Mucosa of rectum (tissue), 2 donors: ENCODE measurements around the gene CAMTA1.

Experiments
- H3K27ac ChIP-seq, 2 donors: one replicate each; pipeline ENCODE4 v1.7.0; 2013; ENCODE audit warnings: inconsistent platforms in 2 of 2, low read depth in 2 of 2, low read length in 2 of 2
- H3K27me3 ChIP-seq, 2 donors: one replicate each; pipeline ENCODE4 v1.7.0; 2013; ENCODE audit warnings: low read length in 2 of 2; ENCODE audit not compliant: control insufficient read depth in 2 of 2, insufficient read depth in 2 of 2
- H3K36me3 ChIP-seq, 2 donors: one replicate each; pipeline ENCODE4 v1.7.0; 2013; ENCODE audit warnings: low read length in 2 of 2; ENCODE audit not compliant: control insufficient read depth in 2 of 2, insufficient read depth in 2 of 2
- H3K4me1 ChIP-seq, 2 donors: one replicate each; pipeline ENCODE4 v1.7.0; 2013; ENCODE audit warnings: low read length in 2 of 2, mild to moderate bottlenecking in 1 of 2; ENCODE audit not compliant: control insufficient read depth in 2 of 2, insufficient read depth in 2 of 2
- H3K4me3 ChIP-seq, 2 donors: one replicate each; pipeline ENCODE4 v1.7.0; 2013; ENCODE audit warnings: low read length in 2 of 2
- H3K9ac ChIP-seq, 2 donors: one replicate each; pipeline ENCODE4 v1.7.0; 2013; ENCODE audit warnings: low read length in 2 of 2, low read depth in 1 of 2, mild to moderate bottlenecking in 1 of 2
- H3K9me3 ChIP-seq, 2 donors: one replicate each; pipeline ENCODE4 v1.7.0; 2013; ENCODE audit warnings: low read length in 2 of 2; ENCODE audit not compliant: control insufficient read depth in 2 of 2
- donor health status: healthy.
- donor health status: Normal muscosa, but diverticular disease.

Gene CAMTA1

GRCh38 chr1:7611421-7612010, 826.3 kb downstream of the CAMTA1 start:
- Histone ChIP-seq H3K27ac (no peak overlapping the region), H3K9me3 (no peaks in the 10 kb centered on the region), H3K36me3 (no peaks in the 10 kb centered on the region), H3K4me3 (no peak overlapping the region), H3K27me3 (no peaks in the 10 kb centered on the region), H3K4me1 (no peaks in the 10 kb centered on the region), H3K9ac (no peak overlapping the region)

- H3K4me1 ChIP-seq, result no peaks in the 10 kb centered on the region
- H3K27me3 ChIP-seq, result no peaks in the 10 kb centered on the region
- no peak overlapping the region for H3K27ac ChIP-seq
- H3K36me3 ChIP-seq, result no peaks in the 10 kb centered on the region
- no peaks in the 10 kb centered on the region for H3K9me3 ChIP-seq
- no peak overlapping the region for H3K9ac ChIP-seq
- no peak overlapping the region for H3K4me3 ChIP-seq
These were observed 828.0 kb downstream of the CAMTA1 start for GRCh38 chr1:7613106-7613850.

- H3K27ac ChIP-seq, result no peak overlapping the region
- no peaks in the 10 kb centered on the region for H3K4me1 ChIP-seq
- no peaks in the 10 kb centered on the region for H3K9me3 ChIP-seq
- no peak overlapping the region for H3K9ac ChIP-seq
- no peaks in the 10 kb centered on the region for H3K27me3 ChIP-seq
- no peak overlapping the region for H3K4me3 ChIP-seq
- no peaks in the 10 kb centered on the region for H3K36me3 ChIP-seq
These were observed 828.6 kb downstream of the CAMTA1 start for GRCh38 chr1:7613851-7614205.

GRCh38 chr1:7614576-7615074, 829.4 kb downstream of the CAMTA1 start:
- H3K9me3 ChIP-seq, result no peaks in the 10 kb centered on the region
- H3K36me3 ChIP-seq, result no peaks in the 10 kb centered on the region
- no peak overlapping the region for H3K27ac ChIP-seq
- H3K4me3 ChIP-seq, result no peak overlapping the region
- H3K4me1 ChIP-seq, result no peaks in the 10 kb centered on the region
- H3K27me3 ChIP-seq, result no peaks in the 10 kb centered on the region
- no peak overlapping the region for H3K9ac ChIP-seq

- Histone ChIP-seq H3K9ac (no peak overlapping the region), H3K4me1 (no peaks in the 10 kb centered on the region), H3K9me3 (no peaks in the 10 kb centered on the region), H3K27ac (no peak overlapping the region), H3K36me3 (no peaks in the 10 kb centered on the region), H3K4me3 (no peak overlapping the region), H3K27me3 (no peaks in the 10 kb centered on the region)
These were observed 829.9 kb downstream of the CAMTA1 start for GRCh38 chr1:7615138-7615537.

GRCh38 chr1:7616076-7616832, 831.0 kb downstream of the CAMTA1 start:
- H3K27ac ChIP-seq, result no peak overlapping the region
- no peaks in the 10 kb centered on the region for H3K9me3 ChIP-seq
- H3K4me3 ChIP-seq, result no peak overlapping the region
- no peak overlapping the region for H3K9ac ChIP-seq
- peaks cover 0 to 2% of the 10 kb centered on the region in 2 donors for H3K27me3 ChIP-seq
- no peaks in the 10 kb centered on the region for H3K4me1 ChIP-seq
- no peaks in the 10 kb centered on the region for H3K36me3 ChIP-seq

- Histone ChIP-seq H3K4me3 (no peak overlapping the region), H3K4me1 (no peaks in the 10 kb centered on the region), H3K27ac (no peak overlapping the region), H3K27me3 (peaks cover 0 to 2% of the 10 kb centered on the region in 2 donors), H3K36me3 (no peaks in the 10 kb centered on the region), H3K9me3 (no peaks in the 10 kb centered on the region), H3K9ac (no peak overlapping the region)
These were observed 831.7 kb downstream of the CAMTA1 start for GRCh38 chr1:7616953-7617352.

- H3K27me3 ChIP-seq, result peaks cover 0 to 2% of the 10 kb centered on the region in 2 donors
These were observed 832.6 kb downstream of the CAMTA1 start for GRCh38 chr1:7617826-7618225.

GRCh38 chr1:7620196-7620595, 834.9 kb downstream of the CAMTA1 start:
- Histone ChIP-seq H3K4me3 (no peak overlapping the region), H3K4me1 (no peaks in the 10 kb centered on the region), H3K9ac (no peak overlapping the region)

More at GRCh38 chr1:7617826-7618225, 832.6 kb downstream of the CAMTA1 start:
- H3K4me3 ChIP-seq, result no peak overlapping the region
- no peak overlapping the region for H3K27ac ChIP-seq
- no peaks in the 10 kb centered on the region for H3K4me1 ChIP-seq
- H3K36me3 ChIP-seq, result no peaks in the 10 kb centered on the region
- H3K9ac ChIP-seq, result no peak overlapping the region
- H3K9me3 ChIP-seq, result no peaks in the 10 kb centered on the region

More at GRCh38 chr1:7620196-7620595, 834.9 kb downstream of the CAMTA1 start:
- Histone ChIP-seq H3K27ac (no peak overlapping the region), H3K27me3 (peaks cover 0 to 2% of the 10 kb centered on the region in 2 donors), H3K36me3 (no peaks in the 10 kb centered on the region), H3K9me3 (no peaks in the 10 kb centered on the region)
